LNCaP clone FGC (cell line): ENCODE measurements around the gene POLD1.
A peak's percentile ranks its signal among the peaks of the same experiment; 100 is the strongest.

Source experiments
- DNase-seq: peaks from one replicate; pipeline ENCODE4 v3.0.0-alpha.2; 2011; ENCODE audit warnings: low read depth
- H3K4me3 ChIP-seq: 2 replicates; pipeline ENCODE4 v1.5.1; 2011; ENCODE audit warnings: mild to moderate bottlenecking, low read depth, low read length, control low read depth
- TF ChIP-seq, protein P1 (sequence below): IDR thresholded peaks from 2 replicates; pipeline ENCODE4 v1.5.1; 2012; ENCODE audit warnings: mild to moderate bottlenecking; ENCODE audit not compliant: control insufficient read depth, insufficient read depth; ENCODE audit errors: extremely low read depth

POLD1 gene

DNA sequence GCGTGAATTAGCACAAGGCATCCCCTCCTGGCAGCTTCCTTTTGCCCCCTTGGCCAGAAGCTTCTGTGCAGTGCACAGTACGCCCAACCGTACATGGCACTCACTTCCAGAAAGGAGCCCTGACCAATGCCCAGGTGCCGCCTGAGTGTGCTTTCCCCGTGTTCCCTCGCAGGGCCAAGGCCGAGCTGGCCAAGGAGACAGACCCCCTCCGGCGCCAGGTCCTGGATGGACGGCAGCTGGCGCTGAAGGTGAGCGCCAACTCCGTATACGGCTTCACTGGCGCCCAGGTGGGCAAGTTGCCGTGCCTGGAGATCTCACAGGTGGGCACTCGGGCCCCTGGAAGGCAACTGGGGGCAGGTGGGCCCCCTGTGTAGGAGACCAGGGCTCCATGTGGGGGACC is 25.2 kb downstream of the POLD1 start:
- TF ChIP-seq, protein P1, sequence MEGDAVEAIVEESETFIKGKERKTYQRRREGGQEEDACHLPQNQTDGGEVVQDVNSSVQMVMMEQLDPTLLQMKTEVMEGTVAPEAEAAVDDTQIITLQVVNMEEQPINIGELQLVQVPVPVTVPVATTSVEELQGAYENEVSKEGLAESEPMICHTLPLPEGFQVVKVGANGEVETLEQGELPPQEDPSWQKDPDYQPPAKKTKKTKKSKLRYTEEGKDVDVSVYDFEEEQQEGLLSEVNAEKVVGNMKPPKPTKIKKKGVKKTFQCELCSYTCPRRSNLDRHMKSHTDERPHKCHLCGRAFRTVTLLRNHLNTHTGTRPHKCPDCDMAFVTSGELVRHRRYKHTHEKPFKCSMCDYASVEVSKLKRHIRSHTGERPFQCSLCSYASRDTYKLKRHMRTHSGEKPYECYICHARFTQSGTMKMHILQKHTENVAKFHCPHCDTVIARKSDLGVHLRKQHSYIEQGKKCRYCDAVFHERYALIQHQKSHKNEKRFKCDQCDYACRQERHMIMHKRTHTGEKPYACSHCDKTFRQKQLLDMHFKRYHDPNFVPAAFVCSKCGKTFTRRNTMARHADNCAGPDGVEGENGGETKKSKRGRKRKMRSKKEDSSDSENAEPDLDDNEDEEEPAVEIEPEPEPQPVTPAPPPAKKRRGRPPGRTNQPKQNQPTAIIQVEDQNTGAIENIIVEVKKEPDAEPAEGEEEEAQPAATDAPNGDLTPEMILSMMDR, result no peak
- no peak overlapping the region for H3K4me3 ChIP-seq

DNA sequence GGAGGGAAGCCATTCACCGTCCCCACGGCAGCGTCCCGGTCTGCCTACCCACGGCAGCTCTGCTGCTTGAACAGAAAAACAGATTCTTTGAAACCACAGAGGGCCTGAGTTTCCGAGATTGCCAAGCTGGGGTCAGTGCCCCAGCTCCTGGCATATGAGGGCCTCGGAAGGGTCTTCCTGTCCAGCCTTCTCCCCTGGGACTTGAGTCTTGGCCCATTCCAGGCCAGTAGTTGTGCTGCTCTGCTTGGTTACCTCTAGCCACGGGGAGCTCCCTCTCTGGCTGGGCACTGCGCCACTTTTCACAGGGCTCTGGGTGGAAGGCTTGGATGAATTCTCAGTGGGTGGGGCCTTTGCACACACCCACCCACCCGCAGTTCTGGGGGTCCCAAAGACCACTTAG is 26.0 kb downstream of the POLD1 start:
- no peak overlapping the region for H3K4me3 ChIP-seq
- TF ChIP-seq, protein P1, result no peak
- no peak for DNase-seq

More for the DNA sequence above, 25.2 kb downstream of the POLD1 start:
- DNase-seq, result no peak

DNA sequence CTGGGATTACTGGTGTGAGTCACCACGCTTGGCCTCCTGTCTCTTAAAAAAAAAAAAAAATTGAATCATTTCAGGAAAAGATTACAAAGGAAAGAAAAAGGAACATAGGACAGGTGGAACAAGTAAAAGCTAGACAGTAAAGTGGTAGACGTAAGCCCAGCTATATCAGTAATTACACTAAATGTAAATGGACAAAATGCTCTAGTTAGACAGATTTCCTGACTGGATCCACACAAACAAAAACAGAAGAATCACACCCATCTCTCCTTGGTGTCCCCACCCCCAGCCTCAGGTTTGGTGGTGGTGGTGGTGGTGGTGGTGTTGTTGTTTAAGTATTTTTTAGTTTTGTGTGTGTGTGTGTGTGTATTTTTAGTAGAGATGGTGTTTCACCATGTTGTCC is 28.3 kb downstream of the POLD1 start:
- DNase-seq, result no peak
- TF ChIP-seq, protein P1, result no peak
- no peak overlapping the region for H3K4me3 ChIP-seq

DNA sequence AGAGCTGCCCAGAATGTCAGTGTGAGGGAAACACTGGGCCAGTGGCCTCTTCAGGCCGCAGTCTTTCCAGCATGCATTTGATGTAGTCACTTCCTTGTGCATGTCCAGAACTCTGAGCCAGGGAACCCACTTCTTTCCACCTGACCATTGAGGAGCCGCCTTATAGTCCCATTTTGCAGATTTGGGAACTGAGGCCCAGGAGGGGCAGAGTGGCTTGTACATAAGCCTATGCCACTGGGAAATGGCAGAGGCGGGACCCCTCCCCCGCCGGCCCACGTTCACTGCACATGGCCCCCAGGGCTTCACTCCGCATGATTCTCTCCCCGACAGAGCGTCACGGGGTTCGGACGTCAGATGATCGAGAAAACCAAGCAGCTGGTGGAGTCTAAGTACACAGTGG is 28.9 kb downstream of the POLD1 start:
- TF ChIP-seq, protein P1, result no peak
- no peak for DNase-seq

DNA sequence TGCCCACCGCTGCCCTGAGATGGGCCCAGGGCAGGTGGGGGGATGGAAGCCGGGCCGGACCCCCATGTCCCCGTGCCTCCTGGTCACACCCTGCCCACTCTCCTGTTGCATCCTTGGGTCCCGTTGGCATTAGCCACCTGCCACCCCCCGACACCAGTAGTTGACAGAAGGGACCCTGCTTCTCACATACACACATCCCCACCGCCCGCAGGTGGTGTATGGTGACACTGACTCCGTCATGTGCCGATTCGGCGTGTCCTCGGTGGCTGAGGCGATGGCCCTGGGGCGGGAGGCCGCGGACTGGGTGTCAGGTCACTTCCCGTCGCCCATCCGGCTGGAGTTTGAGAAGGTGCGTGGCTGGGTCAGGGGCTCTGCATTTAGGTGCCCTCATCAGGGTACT is 29.4 kb downstream of the POLD1 start:
- no peak overlapping the region for H3K4me3 ChIP-seq
- TF ChIP-seq, protein P1, result no peak
- no peak for DNase-seq

More for the DNA sequence above, 28.9 kb downstream of the POLD1 start:
- no peak overlapping the region for H3K4me3 ChIP-seq

DNA sequence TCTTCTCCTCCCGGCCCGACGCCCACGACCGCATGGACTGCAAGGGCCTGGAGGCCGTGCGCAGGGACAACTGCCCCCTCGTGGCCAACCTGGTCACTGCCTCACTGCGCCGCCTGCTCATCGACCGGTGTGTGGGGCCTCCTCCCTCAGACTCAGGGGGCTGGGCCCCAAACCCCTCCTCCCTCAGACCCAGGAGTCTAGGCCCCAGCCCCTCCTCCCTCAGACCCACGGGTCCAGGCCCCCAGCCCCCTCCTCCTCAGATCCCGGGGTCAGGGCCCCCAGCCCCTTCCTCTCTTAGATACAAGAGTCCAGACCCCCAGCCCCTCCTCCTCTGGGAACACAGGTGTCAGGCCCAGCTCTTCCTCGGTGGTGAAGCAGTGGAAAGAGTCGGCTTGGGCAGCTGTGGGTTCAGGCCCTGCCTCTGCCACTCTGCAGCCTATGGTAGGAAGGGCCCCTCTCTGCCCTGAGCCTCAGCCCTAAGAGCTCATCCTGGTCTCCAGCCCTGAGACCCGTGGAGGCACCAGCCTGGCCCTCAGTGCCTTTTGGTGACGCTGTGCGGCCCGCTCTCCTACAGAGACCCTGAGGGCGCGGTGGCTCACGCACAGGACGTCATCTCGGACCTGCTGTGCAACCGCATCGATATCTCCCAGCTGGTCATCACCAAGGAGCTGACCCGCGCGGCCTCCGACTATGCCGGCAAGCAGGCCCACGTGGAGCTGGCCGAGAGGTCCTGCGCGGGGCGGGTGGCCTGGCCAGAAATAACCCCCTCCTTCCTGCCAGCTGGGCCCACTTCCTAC is 30.9 kb downstream of the POLD1 start:
- H3K4me3 ChIP-seq, result no peak overlapping the region
- no peak for DNase-seq
- TF ChIP-seq, protein P1, result peak; percentile 78

DNA sequence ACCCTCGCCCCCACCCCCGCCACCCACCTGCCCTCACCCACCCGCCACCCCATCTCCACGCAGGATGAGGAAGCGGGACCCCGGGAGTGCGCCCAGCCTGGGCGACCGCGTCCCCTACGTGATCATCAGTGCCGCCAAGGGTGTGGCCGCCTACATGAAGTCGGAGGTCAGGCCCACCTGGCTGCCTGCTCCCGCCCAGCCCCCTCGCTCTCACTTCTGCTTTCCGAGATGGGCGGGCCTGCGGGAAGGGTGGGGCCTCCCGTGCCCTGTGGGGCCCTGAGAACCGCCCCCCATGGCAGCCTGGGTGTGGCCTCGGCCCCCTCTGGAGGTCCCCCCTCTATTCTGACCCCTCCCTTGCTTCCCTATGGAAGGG is 31.5 kb downstream of the POLD1 start:
- DNase-seq, result no peak
- TF ChIP-seq, protein P1, result no peak
- H3K4me3 ChIP-seq, result no peak overlapping the region
